IgD-negative memory B cell (primary cell): ENCODE measurements around the gene CSE1L. TPM values are rescaled to one million over a fixed set of nuclear protein-coding genes. Genes with fewer than 3 reads are reported as not detected.
A peak's percentile ranks its signal among the peaks of the same experiment; 100 is the strongest.
"Not testable (repeated sequence)": the region's sequence is repeated elsewhere in the genome, so short reads cannot be mapped to it uniquely, and the experiment has no call there.

ENCODE experiments used
- H3K27ac Mint-ChIP-seq, 3 donors: one replicate each; pipeline ENCODE4 v1.8.0; 2020 to 2022; ENCODE audit warnings: mild to moderate bottlenecking in 3 of 3, mixed read lengths in 3 of 3, moderate library complexity in 1 of 3
- H3K27me3 Mint-ChIP-seq: one replicate; pipeline ENCODE4 v1.8.0; 2021; ENCODE audit warnings: mixed read lengths
- H3K36me3 Mint-ChIP-seq: one replicate; pipeline ENCODE4 v1.8.0; 2020; ENCODE audit warnings: mild to moderate bottlenecking, mixed read lengths
- H3K4me1 Mint-ChIP-seq, 3 donors: one replicate each; pipeline ENCODE4 v1.8.0; 2020 to 2022; ENCODE audit warnings: mixed read lengths in 3 of 3, mild to moderate bottlenecking in 1 of 3
- H3K4me3 Mint-ChIP-seq, 4 donors: one replicate each; pipeline ENCODE4 v1.8.0; 2020 to 2022; ENCODE audit warnings: mild to moderate bottlenecking in 4 of 4, mixed read lengths in 4 of 4, moderate library complexity in 3 of 4
- H3K9me3 Mint-ChIP-seq, 3 donors: one replicate each; pipeline ENCODE4 v1.8.0; 2020 to 2021; ENCODE audit warnings: mixed read lengths in 3 of 3, mild to moderate bottlenecking in 1 of 3
- polyA plus RNA-seq: library from polyadenylated mRNA; unstranded; fragments of 300-500 nt; fragmentation: Illumina TruSeq; gene quantifications from one replicate; pipeline ENCODE4 v1.2.3, GENCODE V29; 2021

Gene CSE1L
- polyA plus RNA-seq, 1 donor from 2014 or later, result 19.4 TPM

GRCh38 chr20:49100972-49101371 is 54.9 kb downstream of the CSE1L start:
- Mint-ChIP-seq H3K27me3 (no peaks in the 10 kb centered on the region), H3K9me3 (no peaks in the 10 kb centered on the region), H3K4me1 (peaks cover 8 to 12% (median 9%) of the 10 kb centered on the region in 3 donors), H3K36me3 (peaks cover 10% of the 10 kb centered on the region), H3K4me3 (peak overlapping the region in 1 of 4 donors; percentile 46), H3K27ac (peak overlapping the region in 2 of 3 donors; percentile 90 to 92)

- Mint-ChIP-seq H3K36me3 (peaks cover 8% of the 10 kb centered on the region), H3K27ac (no peak overlapping the region), H3K4me3 (peak overlapping the region in 1 of 4 donors; percentile 33), H3K4me1 (peaks cover 8 to 12% (median 9%) of the 10 kb centered on the region in 3 donors), H3K27me3 (no peaks in the 10 kb centered on the region), H3K9me3 (no peaks in the 10 kb centered on the region)
Observed at GRCh38 chr20:49103019-49103418, 56.9 kb downstream of the CSE1L start.

GRCh38 chr20:49103647-49104364 is 57.7 kb downstream of the CSE1L start:
- H3K4me1 Mint-ChIP-seq, result peaks cover 8 to 12% (median 9%) of the 10 kb centered on the region in 3 donors
- no peak overlapping the region for H3K4me3 Mint-ChIP-seq
- H3K27me3 Mint-ChIP-seq, result no peaks in the 10 kb centered on the region
- peak overlapping the region in 1 of 3 donors; percentile 78 for H3K27ac Mint-ChIP-seq
- peaks cover 8% of the 10 kb centered on the region for H3K36me3 Mint-ChIP-seq
- no peaks in the 10 kb centered on the region for H3K9me3 Mint-ChIP-seq

GRCh38 chr20:49104365-49104648 is 58.2 kb downstream of the CSE1L start:
- H3K9me3 Mint-ChIP-seq, result no peaks in the 10 kb centered on the region
- H3K36me3 Mint-ChIP-seq, result peaks cover 6% of the 10 kb centered on the region
- no peaks in the 10 kb centered on the region for H3K27me3 Mint-ChIP-seq
- H3K4me1 Mint-ChIP-seq, result peaks cover 8 to 12% (median 9%) of the 10 kb centered on the region in 3 donors
- H3K4me3 Mint-ChIP-seq, result no peak overlapping the region
- no peak overlapping the region for H3K27ac Mint-ChIP-seq

- Mint-ChIP-seq H3K4me1 (peaks cover 8 to 12% (median 9%) of the 10 kb centered on the region in 3 donors), H3K27ac (peak overlapping the region in 1 of 3 donors; percentile 32)
- not testable (repeated sequence) for H3K4me3 Mint-ChIP-seq, H3K9me3 Mint-ChIP-seq, H3K27me3 Mint-ChIP-seq, H3K36me3 Mint-ChIP-seq
Observed at GRCh38 chr20:49104979-49105547, 59.0 kb downstream of the CSE1L start.

- no peak overlapping the region for H3K4me3 Mint-ChIP-seq
Observed at GRCh38 chr20:49106328-49106727, 60.2 kb downstream of the CSE1L start.

GRCh38 chr20:49110767-49111694 is 64.9 kb downstream of the CSE1L start:
- Mint-ChIP-seq H3K27ac (peak overlapping the region in 1 of 3 donors; percentile 82), H3K4me3 (no peak overlapping the region), H3K36me3 (no peaks in the 10 kb centered on the region), H3K9me3 (no peaks in the 10 kb centered on the region), H3K4me1 (peaks cover 0 to 2% (median 0%) of the 10 kb centered on the region in 3 donors), H3K27me3 (no peaks in the 10 kb centered on the region)

More at GRCh38 chr20:49106328-49106727, 60.2 kb downstream of the CSE1L start:
- Mint-ChIP-seq H3K27ac (peak overlapping the region in 1 of 3 donors; percentile 32), H3K4me1 (peaks cover under 1 to 5% (median 2%) of the 10 kb centered on the region in 3 donors), H3K36me3 (peaks cover 6% of the 10 kb centered on the region), H3K27me3 (no peaks in the 10 kb centered on the region), H3K9me3 (no peaks in the 10 kb centered on the region)

GRCh38 chr20:49112596-49113274 is 66.6 kb downstream of the CSE1L start:
- Mint-ChIP-seq H3K4me1 (peaks cover 0 to 2% (median 0%) of the 10 kb centered on the region in 3 donors), H3K27me3 (no peaks in the 10 kb centered on the region), H3K27ac (peak overlapping the region in 1 of 3 donors; percentile 82), H3K4me3 (no peak overlapping the region), H3K9me3 (no peaks in the 10 kb centered on the region), H3K36me3 (no peaks in the 10 kb centered on the region)

GRCh38 chr20:49115564-49115963 is 69.5 kb downstream of the CSE1L start:
- H3K27me3 Mint-ChIP-seq, result no peaks in the 10 kb centered on the region
- H3K36me3 Mint-ChIP-seq, result peaks cover 3% of the 10 kb centered on the region
- H3K27ac Mint-ChIP-seq, result no peak overlapping the region
- no peak overlapping the region for H3K4me3 Mint-ChIP-seq
- H3K9me3 Mint-ChIP-seq, result no peaks in the 10 kb centered on the region
- H3K4me1 Mint-ChIP-seq, result peaks cover 0 to 4% (median 0%) of the 10 kb centered on the region in 3 donors

- Mint-ChIP-seq H3K9me3 (no peaks in the 10 kb centered on the region), H3K4me1 (peaks cover 0 to 4% (median 0%) of the 10 kb centered on the region in 3 donors), H3K27me3 (no peaks in the 10 kb centered on the region), H3K27ac (no peak overlapping the region), H3K36me3 (peaks cover 3% of the 10 kb centered on the region), H3K4me3 (no peak overlapping the region)
Observed at GRCh38 chr20:49118307-49118706, 72.2 kb downstream of the CSE1L start.

GRCh38 chr20:49119988-49120387 is 73.9 kb downstream of the CSE1L start:
- Mint-ChIP-seq H3K4me3 (no peak overlapping the region), H3K36me3 (peaks cover 3% of the 10 kb centered on the region), H3K27ac (peak overlapping the region in 1 of 3 donors; percentile 9), H3K27me3 (no peaks in the 10 kb centered on the region), H3K4me1 (peaks cover 0 to 2% (median 0%) of the 10 kb centered on the region in 3 donors), H3K9me3 (no peaks in the 10 kb centered on the region)

GRCh38 chr20:49122920-49123319 is 76.8 kb downstream of the CSE1L start:
- no peaks in the 10 kb centered on the region for H3K9me3 Mint-ChIP-seq

GRCh38 chr20:49123982-49124381 is 77.9 kb downstream of the CSE1L start:
- Mint-ChIP-seq H3K27me3 (no peaks in the 10 kb centered on the region), H3K27ac (no peak overlapping the region), H3K4me3 (no peak overlapping the region), H3K9me3 (no peaks in the 10 kb centered on the region), H3K36me3 (peaks cover 7% of the 10 kb centered on the region), H3K4me1 (peaks cover 0 to 2% (median 0%) of the 10 kb centered on the region in 3 donors)

More at GRCh38 chr20:49122920-49123319, 76.8 kb downstream of the CSE1L start:
- Mint-ChIP-seq H3K4me3 (no peak overlapping the region), H3K4me1 (peaks cover 0 to 2% (median 2%) of the 10 kb centered on the region in 3 donors), H3K36me3 (peaks cover 10% of the 10 kb centered on the region), H3K27ac (no peak overlapping the region), H3K27me3 (no peaks in the 10 kb centered on the region)

- Mint-ChIP-seq H3K4me1 (peaks cover 3 to 8% (median 5%) of the 10 kb centered on the region in 3 donors), H3K4me3 (no peak overlapping the region), H3K36me3 (no peaks in the 10 kb centered on the region), H3K27ac (peak overlapping the region in 1 of 3 donors; percentile 17), H3K27me3 (no peaks in the 10 kb centered on the region), H3K9me3 (no peaks in the 10 kb centered on the region)
Observed at GRCh38 chr20:49132995-49133478, 86.9 kb downstream of the CSE1L start.
